ENCODE results near the gene EPHA1. TPM values are rescaled to one million over a fixed set of nuclear protein-coding genes. Genes with fewer than 3 reads are reported as not detected.

The EPHA1 gene
- 1 to 10 TPM in 1 of 2 donors, under 1 TPM in 1; 0.65 to 1.8 TPM for total RNA-seq

DNA sequence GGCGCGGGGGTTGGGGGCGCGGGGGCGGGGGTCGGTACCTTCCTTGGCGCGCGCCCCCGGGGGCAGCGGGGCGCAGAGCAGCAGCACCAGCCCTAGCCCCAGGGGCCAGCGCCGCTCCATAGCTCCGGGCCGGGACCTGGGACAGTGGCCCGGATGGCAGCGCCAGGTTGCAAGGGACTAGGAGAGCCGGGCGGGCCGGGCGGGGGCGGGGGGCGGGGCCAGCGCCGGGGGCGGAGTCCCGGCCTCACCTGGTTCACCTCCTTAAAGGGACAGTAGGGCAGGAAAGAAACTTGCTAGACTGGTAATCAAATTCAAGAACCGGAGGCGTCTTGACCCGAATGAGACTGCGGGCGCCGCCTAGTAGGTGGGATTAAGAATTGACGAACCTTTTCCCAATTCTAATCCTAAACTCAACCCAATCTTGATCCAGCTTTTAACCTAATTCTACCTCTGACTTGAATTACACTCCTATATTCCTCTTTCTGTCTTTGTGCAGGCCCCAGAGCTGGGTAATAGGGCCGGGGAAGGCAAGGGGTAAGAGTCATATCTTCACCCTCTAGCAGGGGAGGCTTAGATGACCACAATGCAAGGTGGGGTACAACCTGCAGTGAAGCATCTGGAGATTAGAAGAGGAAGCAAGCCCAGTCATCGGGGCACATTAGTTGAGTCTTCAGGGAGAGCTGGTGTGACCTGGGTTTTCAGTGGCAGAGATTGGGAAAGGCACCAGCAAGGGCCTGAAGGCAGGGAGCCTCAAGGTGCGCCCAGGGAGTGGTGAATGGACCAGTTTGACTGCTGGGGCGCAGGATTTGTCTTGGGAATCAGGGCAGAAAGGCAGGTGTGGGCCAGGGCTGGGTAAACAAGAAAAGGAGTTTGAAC, at the start of gene EPHA1:
Gene EPHA1, minus strand, starts transcription at position 171 of the 876 bp plus-strand sequence. Its CDS starts 51 bp downstream, at position 120.
- peak within 1 kb of the TSS; percentile 88 for H3K4me3 Mint-ChIP-seq
- no peaks in the 10 kb centered on the region for H3K27me3 Mint-ChIP-seq
- H3K36me3 Mint-ChIP-seq (ENCODE audit: low read depth) = no peaks in the 10 kb centered on the region
- ATAC-seq (replicated peaks) = peak; percentile 72
- peaks cover 41% of the 10 kb centered on the region for H3K4me1 Mint-ChIP-seq
- peak within 1 kb of the TSS; percentile 89 for H3K27ac Mint-ChIP-seq
- no peaks in the 10 kb centered on the region for H3K9me3 Mint-ChIP-seq

DNA sequence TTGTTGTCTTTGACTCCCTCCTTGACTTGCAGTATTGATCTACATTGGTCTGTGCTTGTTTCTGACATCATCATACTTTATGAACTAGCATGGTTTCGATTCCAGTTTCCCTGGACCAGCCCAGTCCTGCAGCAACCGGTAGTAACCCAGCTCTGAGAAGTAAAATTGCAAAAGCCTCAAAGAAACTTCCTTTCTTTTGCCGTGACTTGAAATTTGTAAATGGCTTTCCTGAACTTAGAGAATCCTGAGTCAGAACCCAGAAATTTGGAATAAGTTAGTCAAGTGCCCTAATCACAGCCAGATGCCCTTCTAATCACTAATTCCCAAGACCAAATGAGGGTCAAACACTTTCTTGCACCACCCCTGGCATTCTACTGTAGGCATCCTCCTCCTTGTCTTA, 49.6 kb upstream of the EPHA1 start:
- H3K4me1 Mint-ChIP-seq = no peaks in the 10 kb centered on the region
- no peak for ATAC-seq (replicated peaks)
- no peaks in the 10 kb centered on the region for H3K27me3 Mint-ChIP-seq
- no peaks in the 10 kb centered on the region for H3K36me3 Mint-ChIP-seq (ENCODE audit: low read depth)
- no peaks in the 10 kb centered on the region for H3K9me3 Mint-ChIP-seq
- no peak overlapping the region for H3K4me3 Mint-ChIP-seq
- H3K27ac Mint-ChIP-seq = no peak overlapping the region

GRCh38 chr7:143456992-143457793, 48.5 kb upstream of the EPHA1 start:
- Mint-ChIP-seq H3K4me1 (no peaks in the 10 kb centered on the region), H3K27me3 (no peaks in the 10 kb centered on the region), H3K4me3 (no peak overlapping the region), H3K36me3 (ENCODE audit: low read depth) (no peaks in the 10 kb centered on the region), H3K27ac (no peak overlapping the region), H3K9me3 (no peaks in the 10 kb centered on the region)
- ATAC-seq (replicated peaks) = no peak

DNA sequence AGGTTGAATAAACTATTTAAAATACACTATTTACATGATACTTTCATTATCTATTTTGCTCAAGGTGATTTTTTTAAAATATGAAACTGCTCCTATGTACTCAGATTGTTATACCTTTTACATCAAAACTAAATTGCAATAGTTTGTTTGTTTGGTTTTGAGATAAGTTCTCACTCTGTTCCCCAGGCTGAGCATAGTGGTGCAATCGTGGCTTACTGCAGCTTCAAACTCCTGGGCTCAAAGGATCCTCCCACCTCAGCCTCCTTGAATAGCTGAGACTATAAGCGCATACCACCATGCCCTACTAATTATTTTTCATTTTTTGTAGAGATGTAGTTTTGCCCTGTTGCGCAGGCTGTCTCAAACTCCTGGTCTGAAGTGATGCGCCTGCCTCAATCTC, 47.3 kb upstream of the EPHA1 start:
- H3K27ac Mint-ChIP-seq = no peak overlapping the region
- no peaks in the 10 kb centered on the region for H3K9me3 Mint-ChIP-seq
- no peak for ATAC-seq (replicated peaks)
- no peaks in the 10 kb centered on the region for H3K36me3 Mint-ChIP-seq (ENCODE audit: low read depth)
- no peaks in the 10 kb centered on the region for H3K4me1 Mint-ChIP-seq
- H3K27me3 Mint-ChIP-seq = no peaks in the 10 kb centered on the region
- no peak overlapping the region for H3K4me3 Mint-ChIP-seq

DNA sequence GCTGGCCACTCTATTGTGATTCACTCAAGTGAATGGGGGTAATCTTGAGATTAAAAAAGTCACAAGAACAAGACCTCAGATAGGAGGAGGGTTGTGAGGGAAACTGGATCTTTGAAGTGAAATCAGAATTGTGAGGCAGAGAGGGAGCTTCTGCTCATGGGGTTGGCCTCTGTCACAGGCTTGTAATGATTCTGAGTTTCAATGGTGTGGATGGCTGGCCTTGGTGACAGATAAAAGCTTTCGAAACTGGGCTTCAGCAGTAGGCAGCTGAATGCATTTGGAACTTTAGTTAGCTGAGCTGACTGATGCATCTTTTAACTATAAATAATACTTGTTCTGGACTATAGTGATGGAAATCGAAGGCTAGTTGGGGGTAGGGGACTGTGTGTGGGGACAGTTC, 46.8 kb upstream of the EPHA1 start:
- H3K27me3 Mint-ChIP-seq = no peaks in the 10 kb centered on the region
- no peak overlapping the region for H3K4me3 Mint-ChIP-seq
- H3K27ac Mint-ChIP-seq = no peak overlapping the region
- H3K36me3 Mint-ChIP-seq (ENCODE audit: low read depth) = no peaks in the 10 kb centered on the region
- no peak for ATAC-seq (replicated peaks)
- H3K4me1 Mint-ChIP-seq = no peaks in the 10 kb centered on the region
- no peaks in the 10 kb centered on the region for H3K9me3 Mint-ChIP-seq

GRCh38 chr7:143454091-143454680, 45.5 kb upstream of the EPHA1 start:
- H3K4me1 Mint-ChIP-seq = no peaks in the 10 kb centered on the region
- H3K27me3 Mint-ChIP-seq = no peaks in the 10 kb centered on the region
- no peaks in the 10 kb centered on the region for H3K9me3 Mint-ChIP-seq
- ATAC-seq (replicated peaks) = no peak
- no peak overlapping the region for H3K4me3 Mint-ChIP-seq
- no peaks in the 10 kb centered on the region for H3K36me3 Mint-ChIP-seq (ENCODE audit: low read depth)
- no peak overlapping the region for H3K27ac Mint-ChIP-seq

- H3K4me3 Mint-ChIP-seq = no peak overlapping the region
- H3K36me3 Mint-ChIP-seq (ENCODE audit: low read depth) = no peaks in the 10 kb centered on the region
- no peak for ATAC-seq (replicated peaks)
- no peak overlapping the region for H3K27ac Mint-ChIP-seq
- no peaks in the 10 kb centered on the region for H3K4me1 Mint-ChIP-seq
- no peaks in the 10 kb centered on the region for H3K9me3 Mint-ChIP-seq
- H3K27me3 Mint-ChIP-seq = no peaks in the 10 kb centered on the region
Measured at GRCh38 chr7:143452495-143452894, 43.8 kb upstream of the EPHA1 start.

DNA sequence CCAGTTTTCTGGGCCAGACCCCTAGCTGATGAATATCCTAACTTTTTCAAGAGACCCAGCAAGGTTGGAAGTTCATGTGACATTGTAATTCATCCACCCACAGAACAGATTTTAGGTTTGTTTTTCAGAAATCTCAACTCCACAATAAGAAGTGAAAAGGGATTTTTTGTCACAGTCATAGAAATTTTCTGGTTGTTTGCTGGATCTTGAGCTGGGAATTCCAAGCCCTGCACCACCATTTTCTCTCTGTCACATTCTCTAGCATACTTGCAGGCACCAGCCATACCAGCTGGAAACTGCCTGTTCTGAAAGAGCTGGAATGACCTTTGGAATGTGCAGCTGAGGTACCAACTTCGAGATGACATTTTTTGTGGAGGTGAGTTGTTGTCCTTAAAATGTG, 43.1 kb upstream of the EPHA1 start:
- Mint-ChIP-seq H3K36me3 (ENCODE audit: low read depth) (no peaks in the 10 kb centered on the region), H3K4me1 (no peaks in the 10 kb centered on the region), H3K4me3 (no peak overlapping the region), H3K9me3 (no peaks in the 10 kb centered on the region), H3K27me3 (no peaks in the 10 kb centered on the region), H3K27ac (no peak overlapping the region)
- ATAC-seq (replicated peaks) = no peak

GRCh38 chr7:143451122-143451521, 42.5 kb upstream of the EPHA1 start:
- no peak overlapping the region for H3K27ac Mint-ChIP-seq
- H3K4me3 Mint-ChIP-seq = no peak overlapping the region
- no peaks in the 10 kb centered on the region for H3K27me3 Mint-ChIP-seq
- no peaks in the 10 kb centered on the region for H3K9me3 Mint-ChIP-seq
- no peaks in the 10 kb centered on the region for H3K36me3 Mint-ChIP-seq (ENCODE audit: low read depth)
- no peaks in the 10 kb centered on the region for H3K4me1 Mint-ChIP-seq
- no peak for ATAC-seq (replicated peaks)

- ATAC-seq (replicated peaks) = no peak
- Mint-ChIP-seq H3K27ac (no peak overlapping the region), H3K9me3 (no peaks in the 10 kb centered on the region), H3K27me3 (no peaks in the 10 kb centered on the region), H3K36me3 (ENCODE audit: low read depth) (no peaks in the 10 kb centered on the region), H3K4me3 (no peak overlapping the region), H3K4me1 (no peaks in the 10 kb centered on the region)
Measured at GRCh38 chr7:143449793-143450192, 41.1 kb upstream of the EPHA1 start.

- no peaks in the 10 kb centered on the region for H3K36me3 Mint-ChIP-seq (ENCODE audit: low read depth)
- ATAC-seq (replicated peaks) = no peak
- H3K4me3 Mint-ChIP-seq = no peak overlapping the region
- H3K4me1 Mint-ChIP-seq = no peaks in the 10 kb centered on the region
- no peaks in the 10 kb centered on the region for H3K9me3 Mint-ChIP-seq
- no peak overlapping the region for H3K27ac Mint-ChIP-seq
- no peaks in the 10 kb centered on the region for H3K27me3 Mint-ChIP-seq
Measured at GRCh38 chr7:143448429-143448828, 39.8 kb upstream of the EPHA1 start.

DNA sequence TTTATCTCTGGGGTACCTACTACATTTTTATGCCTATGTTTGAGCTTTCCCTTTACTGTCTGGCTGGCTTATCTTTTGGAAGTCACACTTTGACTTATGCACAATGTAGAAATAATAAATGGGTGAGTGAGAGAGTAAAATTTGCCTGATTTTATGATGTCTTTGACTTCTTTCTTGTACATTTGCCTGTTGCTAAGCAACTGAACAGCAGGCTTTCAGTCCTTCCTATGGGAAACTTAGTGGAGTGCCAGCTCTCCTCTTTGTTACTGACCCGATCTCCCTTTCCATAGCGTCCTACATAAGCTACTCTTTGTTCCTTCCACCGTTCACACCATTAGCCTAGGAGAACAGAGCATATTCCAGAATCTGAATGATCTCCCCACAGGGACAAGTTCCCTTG, 38.8 kb upstream of the EPHA1 start:
- Mint-ChIP-seq H3K9me3 (no peaks in the 10 kb centered on the region), H3K36me3 (ENCODE audit: low read depth) (no peaks in the 10 kb centered on the region), H3K27ac (no peak overlapping the region), H3K4me3 (no peak overlapping the region), H3K4me1 (no peaks in the 10 kb centered on the region), H3K27me3 (no peaks in the 10 kb centered on the region)
- no peak for ATAC-seq (replicated peaks)

DNA sequence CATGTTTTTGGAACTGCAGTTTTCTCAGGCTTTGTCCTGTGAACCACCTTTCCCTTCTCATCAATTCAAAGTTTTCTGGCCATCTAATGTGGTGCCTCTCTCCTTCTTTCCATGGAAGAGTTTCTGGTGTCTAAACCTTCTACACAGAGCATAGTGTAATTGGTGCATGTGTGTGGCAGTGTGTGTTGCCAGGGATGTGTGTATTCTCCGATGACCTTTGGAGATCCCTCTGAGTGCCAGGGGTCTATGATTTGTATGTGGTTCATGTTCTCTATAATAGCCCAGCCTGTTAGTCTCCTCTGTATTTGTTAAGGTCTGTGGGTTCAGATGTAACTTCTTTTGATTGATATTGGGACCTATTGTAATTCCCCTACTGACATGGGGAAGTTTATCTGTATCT, 36.1 kb upstream of the EPHA1 start:
- ATAC-seq (replicated peaks) = no peak
- no peaks in the 10 kb centered on the region for H3K36me3 Mint-ChIP-seq (ENCODE audit: low read depth)
- peaks cover 2% of the 10 kb centered on the region for H3K4me1 Mint-ChIP-seq
- H3K27ac Mint-ChIP-seq = no peak overlapping the region
- no peak overlapping the region for H3K4me3 Mint-ChIP-seq
- no peaks in the 10 kb centered on the region for H3K9me3 Mint-ChIP-seq
- no peaks in the 10 kb centered on the region for H3K27me3 Mint-ChIP-seq

DNA sequence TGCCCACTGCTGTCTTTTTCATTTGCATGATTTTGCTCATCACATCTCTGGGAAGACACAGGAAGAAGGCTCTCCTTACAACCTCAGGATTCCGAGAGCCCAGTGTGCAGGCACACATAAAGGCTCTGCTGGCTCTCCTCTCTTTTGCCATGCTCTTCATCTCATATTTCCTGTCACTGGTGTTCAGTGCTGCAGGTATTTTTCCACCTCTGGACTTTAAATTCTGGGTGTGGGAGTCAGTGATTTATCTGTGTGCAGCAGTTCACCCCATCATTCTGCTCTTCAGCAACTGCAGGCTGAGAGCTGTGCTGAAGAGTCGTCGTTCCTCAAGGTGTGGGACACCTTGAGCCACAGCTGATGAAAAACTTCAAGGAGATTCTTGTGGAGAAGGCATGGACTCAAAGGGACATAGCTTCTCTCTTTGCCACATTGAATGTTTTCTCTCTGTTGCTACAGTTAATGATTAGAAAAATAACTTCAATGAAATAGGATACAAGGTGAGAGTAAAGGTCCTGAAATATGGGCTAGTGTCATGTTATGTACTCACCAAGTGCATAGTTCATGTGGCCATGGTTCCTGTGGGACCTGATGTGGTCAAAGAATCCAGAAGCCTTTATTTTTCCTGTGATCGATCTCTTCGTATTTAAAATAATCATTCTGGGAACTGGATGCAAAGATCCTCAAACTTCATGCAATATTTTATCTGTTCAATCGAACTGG, 35.6 kb upstream of the EPHA1 start:
- Mint-ChIP-seq H3K27me3 (no peaks in the 10 kb centered on the region), H3K36me3 (ENCODE audit: low read depth) (no peaks in the 10 kb centered on the region), H3K9me3 (no peaks in the 10 kb centered on the region), H3K4me3 (no peak overlapping the region), H3K27ac (no peak overlapping the region), H3K4me1 (peaks cover 5% of the 10 kb centered on the region)
- ATAC-seq (replicated peaks) = no peak

All from activated T-helper 17 cell treated with anti-CD3 and anti-CD28 coated beads, Interleukin-2, amount 50 U/mL, for 72 hours (primary cell).